OCI-LY3 (cell line): ENCODE measurements around the gene RAB23.

Source experiments
- H2AFZ ChIP-seq: fragments of 200-600, 300-600 bp; shearing (Covaris generic); 2 replicates; pipeline ENCODE4 v1.6.0; 2014; ENCODE audit warnings: antibody characterized with exemption, low read depth, low read length
- H3K27ac ChIP-seq: fragments of 200-600, 300-600 bp; sonication (generic); 2 replicates; pipeline ENCODE4 v1.5.1; 2014; ENCODE audit warnings: mild to moderate bottlenecking, low read length, moderate library complexity, mixed read lengths
- H3K27me3 ChIP-seq: fragments of 200-600, 300-600 bp; sonication (generic); 2 replicates; pipeline ENCODE4 v1.6.1; 2014; ENCODE audit warnings: low read depth, low read length, mixed read lengths
- H3K36me3 ChIP-seq: fragments of 200-600, 300-600 bp; sonication (generic); replicated peaks from 2 replicates; pipeline ENCODE3; 2014; ENCODE audit warnings: low read depth, low read length, mixed read lengths
- H3K4me1 ChIP-seq: fragments of 300-600, 200-600 bp; sonication (generic); 2 replicates; pipeline ENCODE4 v1.6.1; 2014; ENCODE audit warnings: low read length, mixed read lengths
- H3K4me2 ChIP-seq: fragments of 200-600, 300-600 bp; sonication (generic); 2 replicates; pipeline ENCODE4 v1.6.1; 2014; ENCODE audit warnings: low read length, mixed read lengths
- H3K4me3 ChIP-seq: fragments of 300-600, 200-600 bp; sonication (generic); 2 replicates; pipeline ENCODE4 v1.5.1; 2014; ENCODE audit warnings: antibody characterized with exemption, mild to moderate bottlenecking, low read length, moderate library complexity
- H3K79me2 ChIP-seq: fragments of 300-600, 200-600 bp; shearing (Covaris generic); 2 replicates; pipeline ENCODE4 v1.6.1; 2014; ENCODE audit warnings: mild to moderate bottlenecking, low read length, mixed read lengths
- H3K9ac ChIP-seq: fragments of 300-600, 200-600 bp; shearing (Covaris generic); 2 replicates; pipeline ENCODE4 v1.6.0; 2014; ENCODE audit warnings: mild to moderate bottlenecking, low read length, moderate library complexity
- H3K9me3 ChIP-seq: fragments of 200-600, 300-600 bp; shearing (Covaris generic); 2 replicates; pipeline ENCODE4 v1.6.1; 2014; ENCODE audit warnings: low read length, mixed read lengths; ENCODE audit not compliant: insufficient read depth
- H4K20me1 ChIP-seq: fragments of 200-600, 300-600 bp; sonication (generic); 2 replicates; pipeline ENCODE4 v1.6.1; 2016; ENCODE audit warnings: low read length, mixed read lengths; ENCODE audit not compliant: insufficient read depth
- EZH2phosphoT487 ChIP-seq: fragments of 200-600 bp; shearing (Covaris generic); IDR thresholded peaks from 2 replicates; pipeline ENCODE4 v1.6.1; 2018; ENCODE audit warnings: antibody characterized with exemption, mixed run types, low read depth
- TF ChIP-seq, protein P1 (sequence below): fragments of 200-600, 300-600 bp; sonication (generic); IDR thresholded peaks from 2 replicates; pipeline ENCODE4 v1.5.1; 2014; ENCODE audit warnings: antibody characterized with exemption, low read length, low read depth

Gene RAB23

DNA sequence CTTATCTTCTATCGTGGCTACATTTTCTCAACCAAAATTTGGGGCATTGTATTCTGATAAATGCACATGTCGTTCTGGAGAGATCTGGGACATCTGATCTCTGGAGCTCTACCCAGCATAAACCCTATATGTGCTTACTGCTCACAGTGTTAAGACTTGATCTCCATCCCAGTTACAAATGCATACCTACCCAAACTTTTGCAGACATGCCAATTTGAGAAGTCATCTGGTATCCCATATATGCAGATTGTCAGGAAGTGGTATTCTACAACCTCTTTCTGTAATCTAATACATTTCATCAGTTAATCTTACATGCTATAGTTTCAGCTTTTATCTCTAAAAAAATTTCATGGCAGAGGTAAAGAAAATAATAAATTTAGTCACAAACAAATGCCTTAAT lies 38.8 kb downstream of the RAB23 start:
- H3K4me3 ChIP-seq, result no peak overlapping the region
- H3K4me1 ChIP-seq, result no peaks in the 10 kb centered on the region
- no peak overlapping the region for H3K4me2 ChIP-seq
- no peak for TF ChIP-seq EZH2phosphoT487
- TF ChIP-seq, protein P1, sequence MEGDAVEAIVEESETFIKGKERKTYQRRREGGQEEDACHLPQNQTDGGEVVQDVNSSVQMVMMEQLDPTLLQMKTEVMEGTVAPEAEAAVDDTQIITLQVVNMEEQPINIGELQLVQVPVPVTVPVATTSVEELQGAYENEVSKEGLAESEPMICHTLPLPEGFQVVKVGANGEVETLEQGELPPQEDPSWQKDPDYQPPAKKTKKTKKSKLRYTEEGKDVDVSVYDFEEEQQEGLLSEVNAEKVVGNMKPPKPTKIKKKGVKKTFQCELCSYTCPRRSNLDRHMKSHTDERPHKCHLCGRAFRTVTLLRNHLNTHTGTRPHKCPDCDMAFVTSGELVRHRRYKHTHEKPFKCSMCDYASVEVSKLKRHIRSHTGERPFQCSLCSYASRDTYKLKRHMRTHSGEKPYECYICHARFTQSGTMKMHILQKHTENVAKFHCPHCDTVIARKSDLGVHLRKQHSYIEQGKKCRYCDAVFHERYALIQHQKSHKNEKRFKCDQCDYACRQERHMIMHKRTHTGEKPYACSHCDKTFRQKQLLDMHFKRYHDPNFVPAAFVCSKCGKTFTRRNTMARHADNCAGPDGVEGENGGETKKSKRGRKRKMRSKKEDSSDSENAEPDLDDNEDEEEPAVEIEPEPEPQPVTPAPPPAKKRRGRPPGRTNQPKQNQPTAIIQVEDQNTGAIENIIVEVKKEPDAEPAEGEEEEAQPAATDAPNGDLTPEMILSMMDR, result no peak
- H3K36me3 ChIP-seq, result peaks cover 36% of the 10 kb centered on the region
- H4K20me1 ChIP-seq, result peaks cover 5% of the 10 kb centered on the region; the same call in 1 of the 2 replicates
- peaks cover 28% of the 10 kb centered on the region for H3K79me2 ChIP-seq
- H3K27ac ChIP-seq, result no peak overlapping the region
- H3K9ac ChIP-seq, result no peak overlapping the region
- no peaks in the 10 kb centered on the region for H3K9me3 ChIP-seq
- H3K27me3 ChIP-seq, result no peaks in the 10 kb centered on the region
- no peak overlapping the region for H2AFZ ChIP-seq

- Histone ChIP-seq H4K20me1 (peaks cover 5% of the 10 kb centered on the region; the same call in 1 of the 2 replicates), H3K36me3 (peaks cover 41% of the 10 kb centered on the region), H3K4me3 (no peak overlapping the region), H3K27ac (no peak overlapping the region), H3K4me2 (no peak overlapping the region), H3K4me1 (no peaks in the 10 kb centered on the region), H3K9ac (no peak overlapping the region), H3K9me3 (no peaks in the 10 kb centered on the region), H3K27me3 (no peaks in the 10 kb centered on the region), H3K79me2 (peaks cover 41% of the 10 kb centered on the region), H2AFZ (no peak overlapping the region)
- TF ChIP-seq, protein P1, result no peak
- TF ChIP-seq EZH2phosphoT487, result no peak
Observed at GRCh38 chr6:57182017-57182432, 40.1 kb downstream of the RAB23 start.

- Histone ChIP-seq H3K36me3 (peaks cover 37% of the 10 kb centered on the region), H3K9me3 (no peaks in the 10 kb centered on the region), H4K20me1 (peaks cover 5% of the 10 kb centered on the region; the same call in 1 of the 2 replicates), H3K9ac (no peak overlapping the region), H3K4me3 (no peak overlapping the region), H3K4me2 (no peak overlapping the region), H3K27ac (no peak overlapping the region), H3K79me2 (peaks cover 55% of the 10 kb centered on the region), H3K27me3 (no peaks in the 10 kb centered on the region), H2AFZ (no peak overlapping the region), H3K4me1 (no peaks in the 10 kb centered on the region)
- TF ChIP-seq, protein P1, result no peak
- TF ChIP-seq EZH2phosphoT487, result no peak
Observed at GRCh38 chr6:57180596-57180995, 41.5 kb downstream of the RAB23 start.

- TF ChIP-seq EZH2phosphoT487, result no peak
- TF ChIP-seq, protein P1, result no peak
- H3K27me3 ChIP-seq, result no peaks in the 10 kb centered on the region
- H3K79me2 ChIP-seq, result peaks cover 84% of the 10 kb centered on the region
- H3K9ac ChIP-seq, result no peak overlapping the region
- H3K9me3 ChIP-seq, result no peaks in the 10 kb centered on the region
- H3K4me1 ChIP-seq, result peaks cover 12% of the 10 kb centered on the region
- H3K4me3 ChIP-seq, result no peak overlapping the region
- no peak overlapping the region for H3K4me2 ChIP-seq
- H3K27ac ChIP-seq, result no peak overlapping the region
- no peak overlapping the region for H2AFZ ChIP-seq
- H3K36me3 ChIP-seq, result peaks cover 17% of the 10 kb centered on the region
- peaks cover 15% of the 10 kb centered on the region; the same call in 1 of the 2 replicates for H4K20me1 ChIP-seq
Observed at GRCh38 chr6:57177545-57178265, 44.4 kb downstream of the RAB23 start.
